HCT116 (cell line): Measurements from ENCODE around the gene TMEM61. TPM values are rescaled to one million over a fixed set of nuclear protein-coding genes. Genes with fewer than 3 reads are reported as not detected.

Source experiments
- ATAC-seq: fragments of 200-7000 bp; cut with Tn5 transposase; 2 replicates; pipeline ENCODE4 v1.9.1; 2020; ENCODE audit warnings: mild to moderate bottlenecking, moderate library complexity
- BruUV-seq: library from RNA; stranded (reverse); fragments of 400-500 nt; replicated peaks from 2 replicates; lab custom pipeline; 2021; lab: Mats Ljungman, UMichigan
- CTCF ChIA-PET: fragments of 300-600 bp; sonication (Branson Sonifier 250); formaldehyde crosslinking; loops from one replicate; lab custom pipeline; 2021; ENCODE audit warnings: antibody characterized with exemption; lab: Charles Lee
- POLR2A ChIA-PET: fragments of 300-600, 350-600 bp; sonication (Branson Sonifier 250); formaldehyde crosslinking; loops from one replicate; lab custom pipeline; 2021; ENCODE audit warnings: antibody characterized with exemption; lab: Charles Lee
- RAD21 ChIA-PET, 2 experiments: fragments of 300-600 bp; sonication (Branson Sonifier 250); formaldehyde crosslinking; loops; one replicate each; lab custom pipeline; 2023; ENCODE audit warnings: low total read pairs in 2 of 2; ENCODE audit not compliant: uncharacterized antibody in 2 of 2, unreplicated experiment in 2 of 2, low non-redundant PET in 1 of 2; lab: Charles Lee
- DNase-seq: peaks from one replicate; pipeline ENCODE4 v3.0.0-alpha.2; 2010; ENCODE audit warnings: low read depth, low spot score
- H2AFZ ChIP-seq: fragments of 200-600 bp; shearing (Covaris generic), sonication (generic); 2 replicates; pipeline ENCODE4 v1.6.1; 2017; ENCODE audit warnings: low read depth, mixed run types, mixed read lengths, antibody characterized with exemption, low read length; ENCODE audit not compliant: poor library complexity, severe bottlenecking
- H3K27ac ChIP-seq: 2 replicates; pipeline ENCODE4 v1.5.1; 2012; ENCODE audit warnings: low read depth, low read length
- H3K27me3 ChIP-seq: fragments of 200-600 bp; sonication (generic); 2 replicates; pipeline ENCODE4 v1.6.1; 2016; ENCODE audit warnings: mixed run types, low read length, mixed read lengths; ENCODE audit not compliant: insufficient read depth
- H3K36me3 ChIP-seq, 2 experiments: fragments of 200-500 bp in 1 of 2; fragments of 200-600 bp in 1 of 2; sonication (Bioruptor generic) in 1 of 2; sonication (generic) in 1 of 2; 2 replicates each; pipeline versions ENCODE4 v1.5.1 to v1.6.1; 2014 to 2016; ENCODE audit warnings: low read length in 2 of 2, inconsistent platforms in 1 of 2, mixed read lengths in 1 of 2, mixed run types in 1 of 2; ENCODE audit not compliant: insufficient read depth in 2 of 2, control insufficient read depth in 1 of 2
- H3K4me1 ChIP-seq, 2 experiments: fragments of 200-600 bp in 1 of 2; sonication (generic) in 1 of 2; 2 replicates each; pipeline versions ENCODE4 v1.5.1 to v1.6.1; 2012 to 2017; ENCODE audit warnings: low read length in 2 of 2, inconsistent platforms in 1 of 2, mild to moderate bottlenecking in 1 of 2, mixed read lengths in 1 of 2, mixed run types in 1 of 2, moderate library complexity in 1 of 2; ENCODE audit not compliant: insufficient read depth in 2 of 2, control insufficient read depth in 1 of 2
- H3K4me2 ChIP-seq: fragments of 200-600 bp; sonication (generic); 2 replicates; pipeline ENCODE4 v1.6.1; 2017; ENCODE audit warnings: mixed run types, low read length, mixed read lengths
- H3K4me3 ChIP-seq, 2 experiments: fragments of 200-600 bp in 1 of 2; sonication (generic) in 1 of 2; replicated peaks in 1 of 2; 2 replicates each; pipeline ENCODE4 v1.5.1; 2011 to 2016; ENCODE audit warnings: low read length in 2 of 2, control low read depth in 1 of 2, low read depth in 1 of 2, mild to moderate bottlenecking in 1 of 2, mixed read lengths in 1 of 2, mixed run types in 1 of 2
- H3K79me2 ChIP-seq: fragments of 200-600 bp; sonication (generic); 2 replicates; pipeline ENCODE4 v1.6.1; 2017; ENCODE audit warnings: mild to moderate bottlenecking, mixed run types, low read length, moderate library complexity, mixed read lengths; ENCODE audit not compliant: insufficient read depth
- H3K9ac ChIP-seq: fragments of 200-600 bp; sonication (generic); 2 replicates; pipeline ENCODE4 v1.6.1; 2016; ENCODE audit warnings: low read length, mixed read lengths
- H3K9me2 ChIP-seq: fragments of 200-600 bp; sonication (generic), shearing (Covaris generic); 2 replicates; pipeline ENCODE4 v1.6.1; 2017; ENCODE audit warnings: mixed run types, mild to moderate bottlenecking, moderate library complexity; ENCODE audit not compliant: insufficient read depth
- H3K9me3 ChIP-seq, 2 experiments: fragments of 200-500 bp in 1 of 2; fragments of 200-600 bp in 1 of 2; sonication (Bioruptor generic) in 1 of 2; sonication (generic) in 1 of 2; 2 replicates each; pipeline ENCODE4 v1.6.1; 2014 to 2017; ENCODE audit warnings: low read length in 2 of 2, mixed read lengths in 2 of 2, inconsistent platforms in 1 of 2, low read depth in 1 of 2, mild to moderate bottlenecking in 1 of 2, mixed run types in 1 of 2, moderate library complexity in 1 of 2; ENCODE audit not compliant: control insufficient read depth in 1 of 2, insufficient read depth in 1 of 2
- H4K20me1 ChIP-seq: fragments of 200-600 bp; sonication (generic), shearing (Covaris generic); 2 replicates; pipeline ENCODE4 v1.6.1; 2017; ENCODE audit warnings: mixed run types, mild to moderate bottlenecking, moderate library complexity; ENCODE audit not compliant: insufficient read depth
- CBX3 ChIP-seq: IDR thresholded peaks from 2 replicates; pipeline ENCODE4 v1.6.1; 2012; ENCODE audit warnings: low read depth
- EGR1 ChIP-seq: IDR thresholded peaks from 2 replicates; pipeline ENCODE4 v1.6.1; 2012; ENCODE audit warnings: low read depth
- ELF1 ChIP-seq: IDR thresholded peaks from 2 replicates; pipeline ENCODE4 v1.6.1; 2012; ENCODE audit warnings: low read depth, borderline replicate concordance
- EZH2 ChIP-seq: fragments of 200-600 bp; sonication (generic); IDR thresholded peaks from 2 replicates; pipeline ENCODE4 v1.6.1; 2017; ENCODE audit warnings: antibody characterized with exemption, mixed run types
- EZH2phosphoT487 ChIP-seq: fragments of 200-600 bp; IDR thresholded peaks from 2 replicates; pipeline ENCODE4 v1.6.1; 2018; ENCODE audit warnings: antibody characterized with exemption, borderline replicate concordance
- FOSL1 ChIP-seq: IDR thresholded peaks from 2 replicates; pipeline ENCODE4 v1.6.1; 2012; ENCODE audit warnings: low read depth
- JUND ChIP-seq: IDR thresholded peaks from 2 replicates; pipeline ENCODE4 v1.6.1; 2012
- POLR2AphosphoS5 ChIP-seq: IDR thresholded peaks from 2 replicates; pipeline ENCODE4 v1.6.1; 2011; ENCODE audit warnings: mild to moderate bottlenecking, low read depth, low read length, moderate library complexity
- RAD21 ChIP-seq: IDR thresholded peaks from 2 replicates; pipeline ENCODE4 v1.6.1; 2012; ENCODE audit warnings: low read depth, mild to moderate bottlenecking
- SIN3A ChIP-seq: IDR thresholded peaks from 2 replicates; pipeline ENCODE4 v1.6.1; 2012; ENCODE audit warnings: low read depth
- TCF7L2 ChIP-seq: IDR thresholded peaks from 2 replicates; pipeline ENCODE4 v1.7.0; 2011; ENCODE audit warnings: borderline replicate concordance, inconsistent platforms; ENCODE audit not compliant: insufficient read depth, insufficient read length; ENCODE audit errors: extremely low read depth
- ZFX ChIP-seq: fragments of 450-650 bp; IDR thresholded peaks from 2 replicates; pipeline ENCODE4 v1.6.1; 2017
- intact Hi-C: fragments of 100-400 bp; cut with micrococcal nuclease; formaldehyde crosslinking; loops from 2 replicates; pipeline ENCODE4 v1.10.0; 2022
- total RNA-seq: library from RNA; stranded (reverse); gene quantifications from one replicate; pipeline ENCODE4 v1.2.1, GENCODE V29; 2021; ENCODE audit not compliant: unreplicated experiment
- TF ChIP-seq, protein P1 (sequence below), 3 experiments: fragments of 200-600 bp in 1 of 3; sonication (generic) in 1 of 3; IDR thresholded peaks in 2 of 3; conservative IDR thresholded peaks in 1 of 3; 2 replicates each; pipeline ENCODE4 v1.5.1; 2012 to 2017; ENCODE audit warnings: low read depth in 2 of 3, low read length in 2 of 3, antibody characterized with exemption in 1 of 3, borderline replicate concordance in 1 of 3, control low read depth in 1 of 3, mild to moderate bottlenecking in 1 of 3, mixed read lengths in 1 of 3, mixed run types in 1 of 3, moderate library complexity in 1 of 3; ENCODE audit not compliant: insufficient read depth in 1 of 3
- TF ChIP-seq, protein P2 (sequence below): IDR thresholded peaks from 2 replicates; pipeline ENCODE4 v1.6.1; 2012
- TF ChIP-seq, protein P3 (sequence below): IDR thresholded peaks from 2 replicates; pipeline ENCODE4 v1.6.1; 2011; ENCODE audit warnings: mild to moderate bottlenecking, low read length, moderate library complexity; ENCODE audit not compliant: insufficient replicate concordance; ENCODE audit errors: extremely low read depth

TMEM61 gene
- total RNA-seq, 1 experiment from 2014 or later, result 4.4 TPM

DNA sequence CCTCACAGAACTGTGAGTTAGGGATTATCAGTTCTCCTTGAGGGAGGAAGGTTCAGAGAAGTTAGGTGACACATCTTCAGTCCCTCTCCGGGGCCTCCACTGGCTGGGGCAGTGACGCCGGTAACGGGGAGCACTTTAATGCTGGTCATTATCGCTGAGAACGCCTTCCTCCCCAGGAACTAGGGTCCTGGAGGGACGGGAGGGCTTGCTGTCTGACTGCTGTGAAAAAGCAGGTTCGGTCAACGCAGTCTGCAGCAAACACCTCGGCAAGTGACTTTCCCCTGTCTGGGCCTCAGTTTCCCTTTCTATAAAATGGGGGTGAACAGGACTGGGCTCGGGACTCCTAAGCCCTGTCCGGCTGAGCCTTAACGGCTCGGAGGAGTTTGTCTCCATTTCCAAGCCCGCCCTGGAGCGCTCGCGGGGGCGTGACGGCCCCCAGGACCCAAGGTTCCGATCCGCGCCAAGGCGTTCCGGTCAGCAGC, 341 bp upstream of the TMEM61 start (continued):
- TF ChIP-seq, protein P1, sequence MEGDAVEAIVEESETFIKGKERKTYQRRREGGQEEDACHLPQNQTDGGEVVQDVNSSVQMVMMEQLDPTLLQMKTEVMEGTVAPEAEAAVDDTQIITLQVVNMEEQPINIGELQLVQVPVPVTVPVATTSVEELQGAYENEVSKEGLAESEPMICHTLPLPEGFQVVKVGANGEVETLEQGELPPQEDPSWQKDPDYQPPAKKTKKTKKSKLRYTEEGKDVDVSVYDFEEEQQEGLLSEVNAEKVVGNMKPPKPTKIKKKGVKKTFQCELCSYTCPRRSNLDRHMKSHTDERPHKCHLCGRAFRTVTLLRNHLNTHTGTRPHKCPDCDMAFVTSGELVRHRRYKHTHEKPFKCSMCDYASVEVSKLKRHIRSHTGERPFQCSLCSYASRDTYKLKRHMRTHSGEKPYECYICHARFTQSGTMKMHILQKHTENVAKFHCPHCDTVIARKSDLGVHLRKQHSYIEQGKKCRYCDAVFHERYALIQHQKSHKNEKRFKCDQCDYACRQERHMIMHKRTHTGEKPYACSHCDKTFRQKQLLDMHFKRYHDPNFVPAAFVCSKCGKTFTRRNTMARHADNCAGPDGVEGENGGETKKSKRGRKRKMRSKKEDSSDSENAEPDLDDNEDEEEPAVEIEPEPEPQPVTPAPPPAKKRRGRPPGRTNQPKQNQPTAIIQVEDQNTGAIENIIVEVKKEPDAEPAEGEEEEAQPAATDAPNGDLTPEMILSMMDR (IDR thresholded peaks at IDR 0.05 in 2 of 3, conservative IDR thresholded peaks at IDR 0.05 in 1 of 3; ENCODE audit: borderline replicate concordance in 1 of 3, insufficient read depth in 1 of 3, low read depth in 2 of 3, low read length in 2 of 3), result no peak

DNA sequence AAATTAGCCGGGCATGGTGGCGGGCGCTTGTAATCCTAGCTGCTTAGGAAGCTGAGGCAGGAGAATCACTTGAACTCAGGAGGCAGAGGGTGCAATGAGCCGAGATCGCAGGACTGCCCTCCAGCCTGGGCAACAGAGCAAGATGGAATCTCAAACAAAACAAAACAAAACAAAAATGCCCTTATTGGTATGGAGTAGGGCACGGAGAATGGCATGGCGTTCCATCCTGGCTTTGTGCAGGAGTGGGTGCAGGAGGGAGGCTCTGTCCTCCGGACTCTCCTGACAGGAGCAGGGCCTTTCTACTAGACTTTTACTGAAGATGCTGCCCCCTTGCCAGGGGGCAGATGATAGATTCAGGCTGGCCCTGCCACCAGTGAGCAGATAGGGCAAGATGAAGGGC, 1.0 kb downstream of the TMEM61 start:
- RAD21 ChIA-PET, result no interaction called here
- no TSS peak for BruUV-seq
- TF ChIP-seq POLR2AphosphoS5, result no peak
- no peak for TF ChIP-seq FOSL1
- no peak for TF ChIP-seq CBX3
- TF ChIP-seq, protein P1 (IDR thresholded peaks at IDR 0.05 in 2 of 3, conservative IDR thresholded peaks at IDR 0.05 in 1 of 3; ENCODE audit: borderline replicate concordance in 1 of 3, insufficient read depth in 1 of 3, low read depth in 2 of 3, low read length in 2 of 3), result no peak
- no peak for TF ChIP-seq EZH2
- no peak for TF ChIP-seq JUND
- no peak for TF ChIP-seq RAD21
- TF ChIP-seq EZH2phosphoT487, result no peak
- TF ChIP-seq, protein P2, sequence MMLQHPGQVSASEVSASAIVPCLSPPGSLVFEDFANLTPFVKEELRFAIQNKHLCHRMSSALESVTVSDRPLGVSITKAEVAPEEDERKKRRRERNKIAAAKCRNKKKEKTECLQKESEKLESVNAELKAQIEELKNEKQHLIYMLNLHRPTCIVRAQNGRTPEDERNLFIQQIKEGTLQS, result no peak
- TF ChIP-seq ELF1, result no peak
- TF ChIP-seq, protein P3, sequence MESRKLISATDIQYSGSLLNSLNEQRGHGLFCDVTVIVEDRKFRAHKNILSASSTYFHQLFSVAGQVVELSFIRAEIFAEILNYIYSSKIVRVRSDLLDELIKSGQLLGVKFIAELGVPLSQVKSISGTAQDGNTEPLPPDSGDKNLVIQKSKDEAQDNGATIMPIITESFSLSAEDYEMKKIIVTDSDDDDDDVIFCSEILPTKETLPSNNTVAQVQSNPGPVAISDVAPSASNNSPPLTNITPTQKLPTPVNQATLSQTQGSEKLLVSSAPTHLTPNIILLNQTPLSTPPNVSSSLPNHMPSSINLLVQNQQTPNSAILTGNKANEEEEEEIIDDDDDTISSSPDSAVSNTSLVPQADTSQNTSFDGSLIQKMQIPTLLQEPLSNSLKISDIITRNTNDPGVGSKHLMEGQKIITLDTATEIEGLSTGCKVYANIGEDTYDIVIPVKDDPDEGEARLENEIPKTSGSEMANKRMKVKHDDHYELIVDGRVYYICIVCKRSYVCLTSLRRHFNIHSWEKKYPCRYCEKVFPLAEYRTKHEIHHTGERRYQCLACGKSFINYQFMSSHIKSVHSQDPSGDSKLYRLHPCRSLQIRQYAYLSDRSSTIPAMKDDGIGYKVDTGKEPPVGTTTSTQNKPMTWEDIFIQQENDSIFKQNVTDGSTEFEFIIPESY, result no peak
- no peak for TF ChIP-seq SIN3A
- no peak for TF ChIP-seq ZFX
- TF ChIP-seq TCF7L2, result no peak
- no peak for TF ChIP-seq EGR1

More for the DNA sequence above, 1.0 kb downstream of the TMEM61 start:
- Histone ChIP-seq H3K4me1 (peaks cover 0 to 25% of the 10 kb centered on the region in 2 experiments; a peak in 2 of 4 replicates), H3K27me3 (no peaks in the 10 kb centered on the region), H3K9ac (no peak overlapping the region), H3K27ac (no peak overlapping the region), H4K20me1 (no peaks in the 10 kb centered on the region), H3K4me2 (peak overlapping the region; percentile 88), H3K36me3 (no peaks in the 10 kb centered on the region), H3K79me2 (no peaks in the 10 kb centered on the region), H3K9me2 (no peaks in the 10 kb centered on the region), H3K9me3 (no peaks in the 10 kb centered on the region), H2AFZ (no peak overlapping the region), H3K4me3 (no peak overlapping the region)
- no peak for ATAC-seq
- intact Hi-C loops, result no loop called here
- POLR2A ChIA-PET, result no interaction called here
- CTCF ChIA-PET, result no interaction called here
- DNase-seq, result no peak
